Activated T-helper 9 cell treated with anti-CD3 and anti-CD28 coated beads, Interleukin-2, amount 50 U/mL, for 16 hours (primary cell): ENCODE measurements around the gene IGFLR1.
"Not testable (repeated sequence)": the region's sequence is repeated elsewhere in the genome, so short reads cannot be mapped to it uniquely, and the experiment has no call there.

Experiments
- DNase-seq: peaks from one replicate; pipeline ENCODE4 v3.0.0-alpha.2; 2020; ENCODE audit warnings: low read depth

The IGFLR1 gene

DNA sequence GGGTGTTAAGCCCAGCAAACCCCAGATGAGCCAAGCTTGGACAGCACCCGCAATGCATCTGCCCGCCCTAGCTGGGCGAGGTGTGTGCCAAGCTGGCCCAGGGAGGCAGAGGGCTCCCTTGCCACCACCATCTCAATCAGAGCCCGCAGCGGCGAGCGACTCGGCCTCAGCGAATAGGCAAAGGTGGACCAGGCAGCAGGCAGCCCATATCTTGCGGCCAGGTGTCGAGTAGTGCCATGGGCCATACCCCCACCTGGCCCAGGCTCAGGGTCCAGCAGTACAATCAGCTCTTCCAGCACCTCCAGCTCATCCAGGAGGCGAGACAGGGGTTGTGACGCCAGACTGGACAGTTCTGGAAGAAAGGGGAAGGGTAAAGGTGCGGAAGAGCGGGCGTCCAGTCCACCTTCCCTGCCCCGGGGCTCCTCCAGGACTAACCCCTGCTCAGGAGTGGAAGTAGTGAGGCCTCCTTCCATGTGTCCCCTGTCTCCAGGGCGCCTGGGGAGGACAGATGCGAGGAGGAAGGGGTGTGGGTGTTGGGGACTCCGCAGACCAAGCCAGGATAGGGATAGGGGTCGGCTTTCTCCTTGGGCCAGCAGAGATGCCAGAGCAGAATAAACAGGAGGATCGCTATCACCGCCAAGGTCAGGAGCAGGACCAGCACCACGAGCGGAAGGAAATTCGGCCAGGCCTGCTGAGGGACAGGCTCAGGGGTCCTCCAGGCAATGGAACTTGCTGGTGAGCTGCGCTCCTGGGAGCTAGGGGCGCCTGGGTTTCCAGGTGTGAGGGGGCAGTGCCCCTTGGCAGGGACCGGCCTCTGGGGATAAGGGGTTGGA lies 2.8 kb downstream of the IGFLR1 start:
- no peak for DNase-seq

- no peak for DNase-seq
Measured at GRCh38 chr19:35738887-35739229, 3.4 kb downstream of the IGFLR1 start.

DNA sequence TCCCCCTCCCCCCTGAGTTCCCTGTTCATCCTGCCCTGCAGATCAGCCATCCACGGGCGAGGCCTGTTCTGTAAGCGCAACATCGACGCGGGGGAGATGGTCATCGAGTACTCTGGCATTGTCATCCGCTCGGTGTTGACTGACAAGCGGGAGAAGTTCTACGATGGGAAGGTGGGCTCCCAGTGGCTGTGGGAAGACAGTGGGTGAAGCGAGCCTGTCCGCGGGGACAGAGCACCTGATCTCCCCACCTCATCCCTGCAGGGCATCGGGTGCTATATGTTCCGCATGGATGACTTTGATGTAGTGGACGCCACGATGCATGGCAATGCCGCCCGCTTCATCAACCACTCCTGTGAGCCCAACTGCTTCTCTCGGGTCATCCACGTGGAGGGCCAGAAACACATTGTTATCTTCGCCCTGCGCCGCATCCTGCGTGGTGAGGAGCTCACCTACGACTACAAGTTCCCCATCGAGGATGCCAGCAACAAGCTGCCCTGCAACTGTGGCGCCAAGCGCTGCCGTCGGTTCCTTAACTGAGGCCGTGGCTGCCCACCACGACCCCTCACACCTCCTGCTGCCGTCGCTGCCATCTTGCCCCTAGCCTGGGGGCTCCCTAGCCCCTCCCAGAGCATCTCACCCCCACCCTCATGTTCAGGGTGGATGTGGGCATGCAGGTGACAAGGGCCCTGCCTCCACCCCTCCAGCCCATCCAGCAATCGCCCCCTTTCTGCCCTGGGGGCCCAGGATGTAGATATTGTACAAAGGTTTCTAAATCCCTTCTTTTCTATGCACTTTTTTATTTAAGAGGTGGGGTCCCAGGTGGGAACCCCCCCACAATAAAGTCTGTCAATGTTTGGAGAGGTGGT lies 4.0 kb downstream of the IGFLR1 start:
- DNase-seq: no peak

- no peak for DNase-seq
Measured at GRCh38 chr19:35736913-35737886, 5.1 kb downstream of the IGFLR1 start.

GRCh38 chr19:35734889-35735288 lies 7.4 kb downstream of the IGFLR1 start:
- no peak for DNase-seq

DNA sequence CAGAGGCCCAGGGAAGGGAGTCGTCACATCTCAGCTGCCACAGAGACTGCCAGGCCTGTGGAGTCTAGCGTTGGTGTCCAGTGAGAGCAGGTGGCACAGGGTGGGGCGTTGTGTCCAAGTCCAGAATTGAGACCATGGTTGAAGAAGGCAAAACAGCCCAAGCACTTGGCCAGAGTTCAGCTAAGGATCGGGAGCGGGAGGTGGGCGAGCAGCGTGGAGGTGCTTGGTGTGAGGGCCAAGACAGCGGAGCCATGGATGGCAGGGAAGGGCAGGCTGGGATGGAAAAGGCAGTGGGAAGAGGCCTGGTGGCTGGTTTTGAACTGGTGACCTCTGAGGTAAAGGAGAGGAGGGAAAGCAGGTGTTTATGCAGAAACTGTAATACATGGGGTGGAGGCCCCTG lies 8.0 kb downstream of the IGFLR1 start:
- DNase-seq: no peak

DNA sequence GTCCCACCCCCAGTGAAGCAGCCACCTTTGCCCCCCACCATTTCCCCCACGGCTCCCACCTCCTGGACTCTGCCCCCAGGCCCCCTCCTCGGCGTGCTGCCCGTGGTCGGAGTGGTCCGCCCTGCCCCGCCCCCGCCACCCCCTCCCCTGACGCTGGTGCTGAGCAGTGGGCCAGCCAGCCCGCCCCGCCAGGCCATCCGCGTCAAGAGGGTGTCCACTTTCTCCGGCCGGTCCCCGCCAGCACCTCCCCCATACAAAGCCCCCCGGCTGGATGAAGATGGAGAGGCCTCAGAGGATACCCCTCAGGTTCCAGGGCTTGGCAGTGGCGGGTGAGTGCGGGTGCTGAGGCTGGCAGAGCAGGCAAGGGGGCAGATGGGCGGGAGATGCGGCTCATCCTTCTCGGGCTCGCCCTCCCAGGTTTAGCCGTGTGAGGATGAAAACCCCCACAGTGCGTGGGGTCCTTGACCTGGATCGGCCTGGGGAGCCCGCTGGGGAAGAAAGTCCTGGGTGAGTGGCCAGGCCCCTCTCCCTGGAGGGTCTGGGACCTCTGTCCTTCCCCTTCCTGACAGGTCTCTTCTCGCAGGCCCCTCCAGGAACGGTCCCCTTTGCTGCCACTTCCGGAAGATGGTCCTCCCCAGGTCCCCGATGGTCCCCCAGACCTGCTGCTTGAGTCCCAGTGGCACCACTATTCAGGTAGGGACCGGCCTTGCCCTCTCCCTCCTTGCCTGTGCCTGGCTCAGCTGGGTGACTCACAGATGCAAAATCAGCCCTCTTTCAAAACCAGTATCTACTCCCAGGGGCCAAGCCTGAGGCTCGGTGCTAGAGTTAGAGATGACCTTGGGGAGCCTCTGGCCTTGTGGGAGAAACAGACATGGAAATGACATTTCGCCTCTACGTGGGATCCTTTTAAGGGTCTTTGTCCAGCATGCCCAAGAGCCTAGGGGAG lies 8.8 kb downstream of the IGFLR1 start:
- no peak for DNase-seq

- DNase-seq: no peak
Measured at GRCh38 chr19:35732540-35733179, 9.6 kb downstream of the IGFLR1 start.

- no peak for DNase-seq
Measured at GRCh38 chr19:35731779-35732405, 10.4 kb downstream of the IGFLR1 start.

DNA sequence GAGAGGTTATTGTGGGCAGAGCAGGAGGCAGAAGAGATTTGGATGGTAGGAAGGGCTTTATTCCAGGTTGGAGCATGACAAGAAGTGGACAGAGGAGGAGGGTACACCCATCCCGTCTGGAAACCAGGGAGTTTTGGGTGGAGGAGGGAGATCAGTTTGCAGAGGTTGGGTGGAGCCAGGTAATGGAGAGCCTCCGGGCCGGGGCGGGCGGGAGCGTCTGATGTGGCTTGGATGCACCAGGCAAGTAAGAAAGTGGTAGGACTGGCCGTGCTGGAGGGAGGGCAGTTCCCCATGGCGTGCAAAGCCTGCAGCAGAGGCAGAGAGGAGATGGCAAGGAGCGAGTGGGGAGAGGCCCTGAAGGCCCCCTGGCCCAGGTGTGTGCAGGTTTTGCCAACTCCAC lies 10.9 kb downstream of the IGFLR1 start:
- no peak for DNase-seq

DNA sequence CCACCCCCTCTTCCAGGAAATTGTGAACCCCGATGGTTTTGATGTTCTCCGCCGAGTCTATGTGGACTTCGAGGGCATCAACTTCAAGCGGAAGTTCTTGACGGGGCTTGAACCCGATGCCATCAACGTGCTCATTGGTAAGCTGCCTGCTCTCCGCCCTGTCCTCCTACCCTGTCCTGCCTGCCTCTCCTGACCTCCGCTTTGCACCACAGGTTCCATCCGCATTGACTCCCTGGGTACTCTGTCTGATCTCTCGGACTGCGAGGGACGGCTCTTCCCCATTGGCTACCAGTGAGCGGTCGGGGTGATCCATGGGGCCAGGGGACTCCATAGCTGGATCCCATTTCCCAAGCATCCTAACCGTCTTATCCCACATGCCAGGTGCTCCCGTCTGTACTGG lies 11.9 kb downstream of the IGFLR1 start:
- DNase-seq: no peak

DNA sequence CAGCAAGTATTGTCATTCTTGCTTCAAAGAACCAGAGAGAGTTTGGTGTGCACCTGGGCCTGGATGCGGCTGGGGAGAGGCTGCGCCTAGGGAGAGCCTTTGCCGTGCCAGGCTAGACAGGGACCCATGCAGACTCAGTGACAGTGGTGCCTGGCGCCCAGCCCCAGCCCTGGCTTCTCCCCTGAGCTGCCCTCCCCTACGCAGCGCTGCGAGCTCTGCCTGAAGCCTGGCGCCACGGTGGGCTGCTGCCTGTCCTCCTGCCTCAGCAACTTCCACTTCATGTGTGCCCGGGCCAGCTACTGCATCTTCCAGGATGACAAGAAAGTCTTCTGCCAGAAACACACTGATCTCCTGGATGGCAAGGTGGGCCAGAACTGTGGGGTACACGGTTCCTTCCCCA lies 12.5 kb downstream of the IGFLR1 start:
- DNase-seq: no peak

GRCh38 chr19:35729021-35729420 lies 13.2 kb downstream of the IGFLR1 start:
- DNase-seq: no peak

DNA sequence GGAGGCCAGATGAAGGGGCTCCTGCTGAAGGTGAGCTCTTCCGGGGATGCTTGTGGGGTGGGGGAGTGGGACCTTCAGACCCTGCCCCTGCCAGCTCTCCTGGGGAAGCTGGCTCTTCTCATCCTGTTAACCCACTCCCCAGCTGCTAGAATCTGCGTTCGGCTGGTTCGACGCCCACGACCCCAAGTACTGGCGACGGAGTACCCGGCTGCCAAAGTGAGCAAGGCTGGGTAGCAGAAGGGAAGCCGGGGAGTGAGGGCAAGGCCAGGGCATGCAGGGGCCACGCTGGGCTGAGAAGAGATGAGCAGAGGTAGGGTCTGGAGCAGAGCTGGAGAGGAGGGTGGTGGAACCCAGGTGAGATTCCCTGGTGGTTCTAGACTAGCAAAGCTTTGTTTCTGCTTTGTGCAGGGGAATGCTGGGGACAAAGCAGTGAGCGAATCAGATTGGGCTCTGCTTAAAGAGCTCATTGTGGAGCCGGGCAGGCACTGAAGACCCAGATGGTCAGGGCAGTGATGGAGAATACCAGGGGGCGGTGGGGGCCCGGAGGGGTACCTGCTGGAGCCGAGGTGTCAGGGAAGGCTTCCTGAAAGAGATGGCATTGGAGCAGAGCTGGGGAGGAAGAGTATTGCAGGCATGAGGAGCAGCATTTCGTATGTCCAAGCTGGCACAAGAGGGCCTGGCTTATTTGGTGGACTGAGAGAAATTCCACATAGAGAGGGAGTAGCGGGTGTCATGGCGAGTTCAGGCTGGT lies 14.1 kb downstream of the IGFLR1 start:
- DNase-seq: no peak

GRCh38 chr19:35727053-35727955 lies 14.9 kb downstream of the IGFLR1 start:
- DNase-seq: no peak

DNA sequence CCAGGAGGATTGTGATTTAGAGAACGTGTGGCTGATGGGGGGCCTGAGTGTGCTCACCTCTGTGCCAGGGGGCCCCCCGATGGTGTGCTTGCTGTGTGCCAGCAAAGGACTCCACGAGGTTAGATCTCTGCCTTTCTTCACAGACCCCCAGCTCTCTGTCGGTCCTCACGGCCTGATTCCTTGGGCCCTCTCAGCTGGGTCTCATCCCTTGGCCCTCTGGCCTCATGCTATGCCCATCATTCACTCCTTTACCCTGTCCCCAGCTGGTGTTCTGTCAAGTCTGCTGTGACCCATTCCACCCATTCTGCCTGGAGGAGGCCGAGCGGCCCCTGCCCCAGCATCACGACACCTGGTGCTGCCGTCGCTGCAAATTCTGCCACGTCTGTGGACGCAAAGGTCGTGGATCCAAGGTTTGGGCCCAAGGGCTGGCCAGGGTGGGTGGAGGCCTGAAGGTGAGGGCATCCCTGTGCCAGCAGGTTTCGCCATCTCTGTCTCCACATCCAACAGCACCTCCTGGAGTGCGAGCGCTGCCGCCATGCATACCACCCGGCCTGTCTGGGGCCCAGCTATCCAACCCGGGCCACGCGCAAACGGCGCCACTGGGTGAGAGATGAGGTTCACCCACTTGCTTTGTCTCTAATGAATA lies 16.9 kb downstream of the IGFLR1 start:
- DNase-seq: no peak

GRCh38 chr19:35724560-35724959 lies 17.7 kb downstream of the IGFLR1 start:
- no peak for DNase-seq

- DNase-seq: not testable (repeated sequence)
Measured at GRCh38 chr19:35724132-35724531, 18.1 kb downstream of the IGFLR1 start.
